Fibroblast of lung (primary cell): ENCODE data around the gene HASPIN. TPM values are rescaled to one million over a fixed set of nuclear protein-coding genes. Genes with fewer than 3 reads are reported as not detected.

Source experiments
- DNase-seq, 2 donors: peaks; one replicate each; pipeline versions ENCODE4 v3.0.0 to v3.0.0-alpha.2; 2010; ENCODE audit warnings: low read depth in 2 of 2
- H2AFZ ChIP-seq: 2 replicates; pipeline ENCODE4 v1.5.1; 2012; ENCODE audit warnings: low read length, control low read depth, inconsistent platforms
- H3K27ac ChIP-seq: 2 replicates; pipeline ENCODE4 v1.5.1; 2011; ENCODE audit warnings: low read length, control low read depth; ENCODE audit not compliant: insufficient read depth
- H3K27me3 ChIP-seq: 2 replicates; pipeline ENCODE4 v1.5.1; 2011; ENCODE audit warnings: mild to moderate bottlenecking, low read length; ENCODE audit not compliant: control insufficient read depth, insufficient read depth
- H3K36me3 ChIP-seq: 2 replicates; pipeline ENCODE4 v1.5.1; 2011; ENCODE audit warnings: low read length; ENCODE audit not compliant: control insufficient read depth, insufficient read depth
- H3K4me1 ChIP-seq: 2 replicates; pipeline ENCODE4 v1.5.1; 2011; ENCODE audit warnings: low read length; ENCODE audit not compliant: control insufficient read depth, insufficient read depth; ENCODE audit errors: extremely low read depth
- H3K4me2 ChIP-seq: 2 replicates; pipeline ENCODE4 v1.5.1; 2011; ENCODE audit warnings: low read length, control low read depth; ENCODE audit not compliant: insufficient read depth; ENCODE audit errors: extremely low read depth
- H3K4me3 ChIP-seq, 4 experiments: fragments of 200-600 bp in 1 of 4; sonication (generic) in 1 of 4; replicated peaks in 1 of 4; 2 replicates each; pipeline ENCODE4 v1.5.1; 2011 to 2016; ENCODE audit warnings: low read length in 4 of 4, low read depth in 3 of 4, mild to moderate bottlenecking in 3 of 4, control low read depth in 2 of 4, inconsistent platforms in 1 of 4, mixed read lengths in 1 of 4; ENCODE audit not compliant: insufficient read depth in 1 of 4; ENCODE audit errors: control extremely low read depth in 1 of 4
- H3K79me2 ChIP-seq: 2 replicates; pipeline ENCODE4 v1.5.1; 2012; ENCODE audit warnings: mild to moderate bottlenecking, low read length, inconsistent platforms; ENCODE audit not compliant: control insufficient read depth, insufficient read depth
- H3K9ac ChIP-seq: 2 replicates; pipeline ENCODE4 v1.5.1; 2011; ENCODE audit warnings: mild to moderate bottlenecking, low read length, control low read depth; ENCODE audit not compliant: insufficient read depth
- H3K9me3 ChIP-seq: 2 replicates; pipeline ENCODE4 v1.5.1; 2012; ENCODE audit warnings: low read depth, low read length; ENCODE audit not compliant: control insufficient read depth, insufficient read depth
- H4K20me1 ChIP-seq: 2 replicates; pipeline ENCODE4 v1.5.1; 2011; ENCODE audit warnings: low read length; ENCODE audit not compliant: control insufficient read depth, insufficient read depth; ENCODE audit errors: extremely low read depth
- CTCF ChIP-seq, 2 donors: IDR thresholded peaks in 1 of 2; conservative IDR thresholded peaks in 1 of 2; 1 replicate in 1 of 2; 2 replicates in 1 of 2; pipeline ENCODE4 v1.5.1; 2011 to 2012; ENCODE audit warnings: low read length in 2 of 2, control low read depth in 1 of 2, inconsistent platforms in 1 of 2, low read depth in 1 of 2, mild to moderate bottlenecking in 1 of 2
- EZH2 ChIP-seq: IDR thresholded peaks from 2 replicates; pipeline ENCODE4 v1.5.1; 2012; ENCODE audit warnings: low read length, control low read depth, mild to moderate bottlenecking; ENCODE audit errors: missing control alignments
- polyA plus RNA-seq, 2 donors: library from polyadenylated mRNA; depleted of rRNA in 1 of 2; stranded (reverse) in 1 of 2; unstranded in 1 of 2; fragments of >200 nt; gene quantifications; 2 replicates each; pipeline ENCODE4 v1.2.1, GENCODE V29; 2011 to 2012; ENCODE audit warnings: missing spikeins in 1 of 2
- total RNA-seq: library from RNA; depleted of rRNA; stranded (reverse); fragments of >200 nt; gene quantifications from 2 replicates; pipeline ENCODE4 v1.2.1, GENCODE V29; 2014

The HASPIN gene
- total and polyA plus RNA-seq, 2 donors (not counting 1 experiment from before 2014, with no cell fraction given), result 1.5 to 2.0 TPM

- TF ChIP-seq CTCF (conservative IDR thresholded peaks at IDR 0.05 in 1 of 2, IDR thresholded peaks at IDR 0.05 in 1 of 2; ENCODE audit: low read depth in 1 of 2, low read length in 2 of 2) (no peak), EZH2 (no peak)
- Histone ChIP-seq H3K4me1 (no peaks in the 10 kb centered on the region), H3K4me2 (no peak overlapping the region), H3K9ac (no peak overlapping the region), H2AFZ (no peak overlapping the region), H3K4me3 (no peak overlapping the region), H3K9me3 (no peaks in the 10 kb centered on the region), H4K20me1 (no peaks in the 10 kb centered on the region), H3K27me3 (peaks cover 7% of the 10 kb centered on the region), H3K36me3 (no peaks in the 10 kb centered on the region), H3K79me2 (no peaks in the 10 kb centered on the region), H3K27ac (no peak overlapping the region)
- no peak for DNase-seq
Observed at GRCh38 chr17:3766779-3767178, 43.1 kb downstream of the HASPIN start.

GRCh38 chr17:3768341-3768740 lies 44.6 kb downstream of the HASPIN start:
- no peak overlapping the region for H3K4me2 ChIP-seq
- H3K79me2 ChIP-seq, result no peaks in the 10 kb centered on the region
- no peaks in the 10 kb centered on the region for H3K9me3 ChIP-seq
- peaks cover 7% of the 10 kb centered on the region for H3K27me3 ChIP-seq
- no peaks in the 10 kb centered on the region for H3K4me1 ChIP-seq
- H3K27ac ChIP-seq, result no peak overlapping the region
- no peak overlapping the region for H3K9ac ChIP-seq
- H4K20me1 ChIP-seq, result no peaks in the 10 kb centered on the region
- no peak for TF ChIP-seq EZH2
- TF ChIP-seq CTCF (conservative IDR thresholded peaks at IDR 0.05 in 1 of 2, IDR thresholded peaks at IDR 0.05 in 1 of 2; ENCODE audit: low read depth in 1 of 2, low read length in 2 of 2), result no peak
- DNase-seq, result no peak
- H3K36me3 ChIP-seq, result no peaks in the 10 kb centered on the region
- H2AFZ ChIP-seq, result no peak overlapping the region
- no peak overlapping the region for H3K4me3 ChIP-seq

GRCh38 chr17:3768769-3769168 lies 45.1 kb downstream of the HASPIN start:
- H3K9ac ChIP-seq, result no peak overlapping the region
- peaks cover 7% of the 10 kb centered on the region for H3K27me3 ChIP-seq
- TF ChIP-seq EZH2 (no peak), CTCF (conservative IDR thresholded peaks at IDR 0.05 in 1 of 2, IDR thresholded peaks at IDR 0.05 in 1 of 2; ENCODE audit: low read depth in 1 of 2, low read length in 2 of 2) (no peak)
- H3K9me3 ChIP-seq, result no peaks in the 10 kb centered on the region
- no peaks in the 10 kb centered on the region for H4K20me1 ChIP-seq
- H3K4me3 ChIP-seq, result no peak overlapping the region
- no peak overlapping the region for H2AFZ ChIP-seq
- no peak overlapping the region for H3K4me2 ChIP-seq
- H3K79me2 ChIP-seq, result no peaks in the 10 kb centered on the region
- H3K4me1 ChIP-seq, result no peaks in the 10 kb centered on the region
- H3K36me3 ChIP-seq, result no peaks in the 10 kb centered on the region
- no peak overlapping the region for H3K27ac ChIP-seq
- DNase-seq, result no peak
